ENCODE results near the gene MTR.

DNA sequence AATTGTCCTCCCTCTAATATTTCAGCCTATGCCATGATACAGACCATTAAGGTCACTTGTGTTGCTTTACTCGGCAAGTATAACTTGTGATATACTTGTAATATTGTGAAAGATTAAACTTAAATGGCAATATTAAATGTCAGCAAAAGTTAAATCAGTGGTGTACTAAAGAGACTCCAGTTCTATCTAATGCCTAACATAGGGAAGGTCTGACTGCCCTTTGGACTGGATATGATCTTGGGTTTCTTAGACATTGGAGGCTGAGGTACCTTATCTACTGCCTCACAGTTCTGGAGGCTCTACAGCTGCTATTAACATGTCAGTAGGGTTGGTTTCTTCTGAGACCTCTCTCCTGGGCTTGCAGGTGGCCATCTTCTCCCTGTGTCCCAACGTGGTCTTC is 119.3 kb downstream of the MTR start:
- TF ChIP-seq, protein P1, sequence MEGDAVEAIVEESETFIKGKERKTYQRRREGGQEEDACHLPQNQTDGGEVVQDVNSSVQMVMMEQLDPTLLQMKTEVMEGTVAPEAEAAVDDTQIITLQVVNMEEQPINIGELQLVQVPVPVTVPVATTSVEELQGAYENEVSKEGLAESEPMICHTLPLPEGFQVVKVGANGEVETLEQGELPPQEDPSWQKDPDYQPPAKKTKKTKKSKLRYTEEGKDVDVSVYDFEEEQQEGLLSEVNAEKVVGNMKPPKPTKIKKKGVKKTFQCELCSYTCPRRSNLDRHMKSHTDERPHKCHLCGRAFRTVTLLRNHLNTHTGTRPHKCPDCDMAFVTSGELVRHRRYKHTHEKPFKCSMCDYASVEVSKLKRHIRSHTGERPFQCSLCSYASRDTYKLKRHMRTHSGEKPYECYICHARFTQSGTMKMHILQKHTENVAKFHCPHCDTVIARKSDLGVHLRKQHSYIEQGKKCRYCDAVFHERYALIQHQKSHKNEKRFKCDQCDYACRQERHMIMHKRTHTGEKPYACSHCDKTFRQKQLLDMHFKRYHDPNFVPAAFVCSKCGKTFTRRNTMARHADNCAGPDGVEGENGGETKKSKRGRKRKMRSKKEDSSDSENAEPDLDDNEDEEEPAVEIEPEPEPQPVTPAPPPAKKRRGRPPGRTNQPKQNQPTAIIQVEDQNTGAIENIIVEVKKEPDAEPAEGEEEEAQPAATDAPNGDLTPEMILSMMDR (IDR thresholded peaks at IDR 0.05) = no peak
- TF ChIP-seq POLR2AphosphoS5 (IDR thresholded peaks at IDR 0.05) (no peak), POLR2A (IDR thresholded peaks at IDR 0.05) (no peak)
